ENCODE data around the gene SYT17.

Gene SYT17

DNA sequence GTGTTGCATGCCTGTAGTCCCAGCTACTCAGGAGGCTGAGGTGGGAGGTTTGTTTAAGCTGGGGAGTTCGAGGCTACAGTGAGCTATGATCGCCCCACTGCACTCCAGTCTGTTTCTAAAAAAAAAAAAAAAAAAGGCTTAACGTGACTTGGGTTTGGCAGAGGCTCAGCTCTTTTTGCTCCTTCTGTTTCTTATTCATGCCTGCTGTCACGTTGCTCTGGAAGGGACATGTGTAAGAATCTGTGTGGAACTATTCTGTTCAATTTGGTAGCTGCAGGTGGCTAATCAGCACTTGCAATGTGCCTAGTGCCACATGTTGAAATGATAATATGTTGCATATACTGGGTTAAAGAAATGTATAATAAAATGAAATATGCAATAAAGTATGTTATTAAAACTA is 20.9 kb upstream of the SYT17 start:
- POLR2A ChIA-PET, result interaction anchor here (0.9 kb wide), 1 partner anchor 30 kb away, joined by 3 read pairs; no protein-coding TSS in a partner anchor
- Histone ChIP-seq H3K9me3 (ENCODE audit: control insufficient read depth, insufficient read depth, low read depth, low read length) (no peaks in the 10 kb centered on the region), H3K27ac (ENCODE audit: extremely low read depth, low read depth, low read length) (no peak overlapping the region), H3K4me3 (ENCODE audit: low read depth, low read length) (no peak overlapping the region), H3K4me1 (ENCODE audit: control insufficient read depth, insufficient read depth, low read length) (peaks cover 3% of the 10 kb centered on the region; the same call in 1 of the 2 replicates), H3K36me3 (ENCODE audit: control insufficient read depth in 2 of 2, insufficient read depth in 1 of 2, low read length in 2 of 2) (no peaks in the 10 kb centered on the region)
- no peak for TF ChIP-seq ZNF792 (tag by site-specific recombination; IDR thresholded peaks at IDR 0.05)
- no peak for TF ChIP-seq EGR2 (tag by site-specific recombination; IDR thresholded peaks at IDR 0.05; ENCODE audit: low read depth)
- TF ChIP-seq, protein P1, sequence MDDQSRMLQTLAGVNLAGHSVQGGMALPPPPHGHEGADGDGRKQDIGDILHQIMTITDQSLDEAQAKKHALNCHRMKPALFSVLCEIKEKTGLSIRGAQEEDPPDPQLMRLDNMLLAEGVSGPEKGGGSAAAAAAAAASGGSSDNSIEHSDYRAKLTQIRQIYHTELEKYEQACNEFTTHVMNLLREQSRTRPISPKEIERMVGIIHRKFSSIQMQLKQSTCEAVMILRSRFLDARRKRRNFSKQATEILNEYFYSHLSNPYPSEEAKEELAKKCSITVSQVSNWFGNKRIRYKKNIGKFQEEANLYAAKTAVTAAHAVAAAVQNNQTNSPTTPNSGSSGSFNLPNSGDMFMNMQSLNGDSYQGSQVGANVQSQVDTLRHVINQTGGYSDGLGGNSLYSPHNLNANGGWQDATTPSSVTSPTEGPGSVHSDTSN (CRISPR knock-in tag; IDR thresholded peaks at IDR 0.05), result no peak
- TF ChIP-seq ZNF768 (tag by site-specific recombination; IDR thresholded peaks at IDR 0.05), result no peak
- no peak for TF ChIP-seq SALL2 (tag by site-specific recombination; IDR thresholded peaks at IDR 0.05; ENCODE audit: borderline replicate concordance)
- TF ChIP-seq, protein P2, sequence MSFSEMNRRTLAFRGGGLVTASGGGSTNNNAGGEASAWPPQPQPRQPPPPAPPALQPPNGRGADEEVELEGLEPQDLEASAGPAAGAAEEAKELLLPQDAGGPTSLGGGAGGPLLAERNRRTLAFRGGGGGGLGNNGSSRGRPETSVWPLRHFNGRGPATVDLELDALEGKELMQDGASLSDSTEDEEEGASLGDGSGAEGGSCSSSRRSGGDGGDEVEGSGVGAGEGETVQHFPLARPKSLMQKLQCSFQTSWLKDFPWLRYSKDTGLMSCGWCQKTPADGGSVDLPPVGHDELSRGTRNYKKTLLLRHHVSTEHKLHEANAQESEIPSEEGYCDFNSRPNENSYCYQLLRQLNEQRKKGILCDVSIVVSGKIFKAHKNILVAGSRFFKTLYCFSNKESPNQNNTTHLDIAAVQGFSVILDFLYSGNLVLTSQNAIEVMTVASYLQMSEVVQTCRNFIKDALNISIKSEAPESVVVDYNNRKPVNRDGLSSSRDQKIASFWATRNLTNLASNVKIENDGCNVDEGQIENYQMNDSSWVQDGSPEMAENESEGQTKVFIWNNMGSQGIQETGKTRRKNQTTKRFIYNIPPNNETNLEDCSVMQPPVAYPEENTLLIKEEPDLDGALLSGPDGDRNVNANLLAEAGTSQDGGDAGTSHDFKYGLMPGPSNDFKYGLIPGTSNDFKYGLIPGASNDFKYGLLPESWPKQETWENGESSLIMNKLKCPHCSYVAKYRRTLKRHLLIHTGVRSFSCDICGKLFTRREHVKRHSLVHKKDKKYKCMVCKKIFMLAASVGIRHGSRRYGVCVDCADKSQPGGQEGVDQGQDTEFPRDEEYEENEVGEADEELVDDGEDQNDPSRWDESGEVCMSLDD (tag by site-specific recombination; IDR thresholded peaks at IDR 0.05), result no peak
- TF ChIP-seq ZNF837 (tag by site-specific recombination; IDR thresholded peaks at IDR 0.05), result no peak
- CTCF ChIA-PET, result interaction anchor here (0.6 kb wide), 1 partner anchor 218 kb away, joined by 3 read pairs; no protein-coding TSS in a partner anchor

DNA sequence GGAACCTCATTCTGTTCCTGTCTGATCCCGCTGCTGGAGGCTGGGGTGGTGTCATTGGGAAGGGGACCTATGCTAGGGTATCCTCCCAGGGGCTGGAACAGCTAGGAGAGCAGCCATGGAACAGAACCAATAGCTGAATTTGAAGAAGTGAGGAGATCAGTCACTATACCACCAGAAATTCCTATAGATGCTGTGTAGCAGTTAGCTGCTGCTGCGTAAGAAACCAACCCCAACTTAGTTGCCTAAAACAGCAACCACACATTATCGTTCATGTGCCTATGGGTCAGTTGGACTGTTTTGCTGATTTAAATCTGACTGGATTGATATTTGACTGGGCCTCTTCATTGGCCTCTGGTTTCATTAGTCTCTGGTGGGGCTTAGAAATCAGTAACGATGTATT is 20.4 kb upstream of the SYT17 start:
- peak; percentile 96 for TF ChIP-seq RBAK (tag by site-specific recombination; IDR thresholded peaks at IDR 0.05)
- TF ChIP-seq, protein P3, sequence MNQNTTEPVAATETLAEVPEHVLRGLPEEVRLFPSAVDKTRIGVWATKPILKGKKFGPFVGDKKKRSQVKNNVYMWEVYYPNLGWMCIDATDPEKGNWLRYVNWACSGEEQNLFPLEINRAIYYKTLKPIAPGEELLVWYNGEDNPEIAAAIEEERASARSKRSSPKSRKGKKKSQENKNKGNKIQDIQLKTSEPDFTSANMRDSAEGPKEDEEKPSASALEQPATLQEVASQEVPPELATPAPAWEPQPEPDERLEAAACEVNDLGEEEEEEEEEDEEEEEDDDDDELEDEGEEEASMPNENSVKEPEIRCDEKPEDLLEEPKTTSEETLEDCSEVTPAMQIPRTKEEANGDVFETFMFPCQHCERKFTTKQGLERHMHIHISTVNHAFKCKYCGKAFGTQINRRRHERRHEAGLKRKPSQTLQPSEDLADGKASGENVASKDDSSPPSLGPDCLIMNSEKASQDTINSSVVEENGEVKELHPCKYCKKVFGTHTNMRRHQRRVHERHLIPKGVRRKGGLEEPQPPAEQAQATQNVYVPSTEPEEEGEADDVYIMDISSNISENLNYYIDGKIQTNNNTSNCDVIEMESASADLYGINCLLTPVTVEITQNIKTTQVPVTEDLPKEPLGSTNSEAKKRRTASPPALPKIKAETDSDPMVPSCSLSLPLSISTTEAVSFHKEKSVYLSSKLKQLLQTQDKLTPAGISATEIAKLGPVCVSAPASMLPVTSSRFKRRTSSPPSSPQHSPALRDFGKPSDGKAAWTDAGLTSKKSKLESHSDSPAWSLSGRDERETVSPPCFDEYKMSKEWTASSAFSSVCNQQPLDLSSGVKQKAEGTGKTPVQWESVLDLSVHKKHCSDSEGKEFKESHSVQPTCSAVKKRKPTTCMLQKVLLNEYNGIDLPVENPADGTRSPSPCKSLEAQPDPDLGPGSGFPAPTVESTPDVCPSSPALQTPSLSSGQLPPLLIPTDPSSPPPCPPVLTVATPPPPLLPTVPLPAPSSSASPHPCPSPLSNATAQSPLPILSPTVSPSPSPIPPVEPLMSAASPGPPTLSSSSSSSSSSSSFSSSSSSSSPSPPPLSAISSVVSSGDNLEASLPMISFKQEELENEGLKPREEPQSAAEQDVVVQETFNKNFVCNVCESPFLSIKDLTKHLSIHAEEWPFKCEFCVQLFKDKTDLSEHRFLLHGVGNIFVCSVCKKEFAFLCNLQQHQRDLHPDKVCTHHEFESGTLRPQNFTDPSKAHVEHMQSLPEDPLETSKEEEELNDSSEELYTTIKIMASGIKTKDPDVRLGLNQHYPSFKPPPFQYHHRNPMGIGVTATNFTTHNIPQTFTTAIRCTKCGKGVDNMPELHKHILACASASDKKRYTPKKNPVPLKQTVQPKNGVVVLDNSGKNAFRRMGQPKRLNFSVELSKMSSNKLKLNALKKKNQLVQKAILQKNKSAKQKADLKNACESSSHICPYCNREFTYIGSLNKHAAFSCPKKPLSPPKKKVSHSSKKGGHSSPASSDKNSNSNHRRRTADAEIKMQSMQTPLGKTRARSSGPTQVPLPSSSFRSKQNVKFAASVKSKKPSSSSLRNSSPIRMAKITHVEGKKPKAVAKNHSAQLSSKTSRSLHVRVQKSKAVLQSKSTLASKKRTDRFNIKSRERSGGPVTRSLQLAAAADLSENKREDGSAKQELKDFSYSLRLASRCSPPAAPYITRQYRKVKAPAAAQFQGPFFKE (tag by site-specific recombination; IDR thresholded peaks at IDR 0.05; ENCODE audit: borderline replicate concordance), result no peak
- H3K36me3 ChIP-seq (ENCODE audit: control insufficient read depth in 2 of 2, insufficient read depth in 1 of 2, low read length in 2 of 2), result no peaks in the 10 kb centered on the region
- H3K9me3 ChIP-seq (ENCODE audit: control insufficient read depth, insufficient read depth, low read depth, low read length), result no peaks in the 10 kb centered on the region
- H3K4me1 ChIP-seq (ENCODE audit: control insufficient read depth, insufficient read depth, low read length), result peaks cover 3% of the 10 kb centered on the region; the same call in 1 of the 2 replicates
- POLR2A ChIA-PET, result interaction anchor here (0.9 kb wide), 1 partner anchor 30 kb away, joined by 3 read pairs; no protein-coding TSS in a partner anchor
- H3K27ac ChIP-seq (ENCODE audit: extremely low read depth, low read depth, low read length), result no peak overlapping the region
- H3K4me3 ChIP-seq (ENCODE audit: low read depth, low read length), result no peak overlapping the region
- CTCF ChIA-PET, result interaction anchor here (0.6 kb wide), 1 partner anchor 218 kb away, joined by 3 read pairs; no protein-coding TSS in a partner anchor

DNA sequence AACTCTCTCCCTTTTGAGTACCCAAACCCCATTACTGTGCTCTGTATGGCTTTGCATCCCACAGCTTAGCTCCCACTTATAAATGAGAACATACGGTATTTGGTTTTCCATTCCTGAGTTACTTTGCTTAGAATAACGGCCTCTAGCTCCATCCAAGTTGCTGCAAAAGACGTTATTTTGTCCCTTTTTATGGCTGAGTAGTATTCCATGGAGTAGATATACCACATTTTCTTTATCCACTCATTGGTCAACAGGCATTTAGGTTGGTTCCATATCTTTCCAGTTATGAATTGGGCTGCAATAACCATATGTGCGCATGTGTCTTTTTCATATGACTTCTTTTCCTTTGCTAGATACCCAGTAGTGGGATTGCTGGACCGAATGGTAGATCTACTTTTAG is 19.9 kb upstream of the SYT17 start:
- no peaks in the 10 kb centered on the region for H3K36me3 ChIP-seq (ENCODE audit: control insufficient read depth in 2 of 2, insufficient read depth in 1 of 2, low read length in 2 of 2)
- TF ChIP-seq, protein P4, sequence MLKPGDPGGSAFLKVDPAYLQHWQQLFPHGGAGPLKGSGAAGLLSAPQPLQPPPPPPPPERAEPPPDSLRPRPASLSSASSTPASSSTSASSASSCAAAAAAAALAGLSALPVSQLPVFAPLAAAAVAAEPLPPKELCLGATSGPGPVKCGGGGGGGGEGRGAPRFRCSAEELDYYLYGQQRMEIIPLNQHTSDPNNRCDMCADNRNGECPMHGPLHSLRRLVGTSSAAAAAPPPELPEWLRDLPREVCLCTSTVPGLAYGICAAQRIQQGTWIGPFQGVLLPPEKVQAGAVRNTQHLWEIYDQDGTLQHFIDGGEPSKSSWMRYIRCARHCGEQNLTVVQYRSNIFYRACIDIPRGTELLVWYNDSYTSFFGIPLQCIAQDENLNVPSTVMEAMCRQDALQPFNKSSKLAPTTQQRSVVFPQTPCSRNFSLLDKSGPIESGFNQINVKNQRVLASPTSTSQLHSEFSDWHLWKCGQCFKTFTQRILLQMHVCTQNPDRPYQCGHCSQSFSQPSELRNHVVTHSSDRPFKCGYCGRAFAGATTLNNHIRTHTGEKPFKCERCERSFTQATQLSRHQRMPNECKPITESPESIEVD (tag by site-specific recombination; IDR thresholded peaks at IDR 0.05), result no peak
- peak; percentile 68 for TF ChIP-seq ZNF146 (tag by site-specific recombination; IDR thresholded peaks at IDR 0.05)
- peaks cover 1% of the 10 kb centered on the region; the same call in 1 of the 2 replicates for H3K4me1 ChIP-seq (ENCODE audit: control insufficient read depth, insufficient read depth, low read length)
- H3K27ac ChIP-seq (ENCODE audit: extremely low read depth, low read depth, low read length), result no peak overlapping the region
- ChIA-PET POLR2A (interaction anchor here (0.9 kb wide), 1 partner anchor 31 kb away, joined by 3 read pairs; no protein-coding TSS in a partner anchor), CTCF (no interaction called here)
- H3K4me3 ChIP-seq (ENCODE audit: low read depth, low read length), result no peak overlapping the region
- no peaks in the 10 kb centered on the region for H3K9me3 ChIP-seq (ENCODE audit: control insufficient read depth, insufficient read depth, low read depth, low read length)
